HCT116 (cell line): ENCODE measurements around the gene PAQR3. TPM values are rescaled to one million over a fixed set of nuclear protein-coding genes. Genes with fewer than 3 reads are reported as not detected.

Experiments
- ATAC-seq: fragments of 200-7000 bp; cut with Tn5 transposase; 2 replicates; pipeline ENCODE4 v1.9.1; 2020; ENCODE audit warnings: mild to moderate bottlenecking, moderate library complexity
- BruUV-seq: library from RNA; stranded (reverse); fragments of 400-500 nt; replicated peaks from 2 replicates; lab custom pipeline; 2021; lab: Mats Ljungman, UMichigan
- CTCF ChIA-PET: fragments of 300-600 bp; sonication (Branson Sonifier 250); formaldehyde crosslinking; loops from one replicate; lab custom pipeline; 2021; ENCODE audit warnings: antibody characterized with exemption; lab: Charles Lee
- POLR2A ChIA-PET: fragments of 300-600, 350-600 bp; sonication (Branson Sonifier 250); formaldehyde crosslinking; loops from one replicate; lab custom pipeline; 2021; ENCODE audit warnings: antibody characterized with exemption; lab: Charles Lee
- RAD21 ChIA-PET, 2 experiments: fragments of 300-600 bp; sonication (Branson Sonifier 250); formaldehyde crosslinking; loops; one replicate each; lab custom pipeline; 2023; ENCODE audit warnings: low total read pairs in 2 of 2; ENCODE audit not compliant: uncharacterized antibody in 2 of 2, unreplicated experiment in 2 of 2, low non-redundant PET in 1 of 2; lab: Charles Lee
- DNase-seq: peaks from one replicate; pipeline ENCODE4 v3.0.0-alpha.2; 2010; ENCODE audit warnings: low read depth, low spot score
- H2AFZ ChIP-seq: fragments of 200-600 bp; shearing (Covaris generic), sonication (generic); 2 replicates; pipeline ENCODE4 v1.6.1; 2017; ENCODE audit warnings: low read depth, mixed run types, mixed read lengths, antibody characterized with exemption, low read length; ENCODE audit not compliant: poor library complexity, severe bottlenecking
- H3K27ac ChIP-seq: 2 replicates; pipeline ENCODE4 v1.5.1; 2012; ENCODE audit warnings: low read depth, low read length
- H3K27me3 ChIP-seq: fragments of 200-600 bp; sonication (generic); 2 replicates; pipeline ENCODE4 v1.6.1; 2016; ENCODE audit warnings: mixed run types, low read length, mixed read lengths; ENCODE audit not compliant: insufficient read depth
- H3K36me3 ChIP-seq, 2 experiments: fragments of 200-500 bp in 1 of 2; fragments of 200-600 bp in 1 of 2; sonication (Bioruptor generic) in 1 of 2; sonication (generic) in 1 of 2; 2 replicates each; pipeline versions ENCODE4 v1.5.1 to v1.6.1; 2014 to 2016; ENCODE audit warnings: low read length in 2 of 2, inconsistent platforms in 1 of 2, mixed read lengths in 1 of 2, mixed run types in 1 of 2; ENCODE audit not compliant: insufficient read depth in 2 of 2, control insufficient read depth in 1 of 2
- H3K4me1 ChIP-seq, 2 experiments: fragments of 200-600 bp in 1 of 2; sonication (generic) in 1 of 2; 2 replicates each; pipeline versions ENCODE4 v1.5.1 to v1.6.1; 2012 to 2017; ENCODE audit warnings: low read length in 2 of 2, inconsistent platforms in 1 of 2, mild to moderate bottlenecking in 1 of 2, mixed read lengths in 1 of 2, mixed run types in 1 of 2, moderate library complexity in 1 of 2; ENCODE audit not compliant: insufficient read depth in 2 of 2, control insufficient read depth in 1 of 2
- H3K4me2 ChIP-seq: fragments of 200-600 bp; sonication (generic); 2 replicates; pipeline ENCODE4 v1.6.1; 2017; ENCODE audit warnings: mixed run types, low read length, mixed read lengths
- H3K4me3 ChIP-seq, 2 experiments: fragments of 200-600 bp in 1 of 2; sonication (generic) in 1 of 2; replicated peaks in 1 of 2; 2 replicates each; pipeline ENCODE4 v1.5.1; 2011 to 2016; ENCODE audit warnings: low read length in 2 of 2, control low read depth in 1 of 2, low read depth in 1 of 2, mild to moderate bottlenecking in 1 of 2, mixed read lengths in 1 of 2, mixed run types in 1 of 2
- H3K79me2 ChIP-seq: fragments of 200-600 bp; sonication (generic); 2 replicates; pipeline ENCODE4 v1.6.1; 2017; ENCODE audit warnings: mild to moderate bottlenecking, mixed run types, low read length, moderate library complexity, mixed read lengths; ENCODE audit not compliant: insufficient read depth
- H3K9ac ChIP-seq: fragments of 200-600 bp; sonication (generic); 2 replicates; pipeline ENCODE4 v1.6.1; 2016; ENCODE audit warnings: low read length, mixed read lengths
- H3K9me2 ChIP-seq: fragments of 200-600 bp; sonication (generic), shearing (Covaris generic); 2 replicates; pipeline ENCODE4 v1.6.1; 2017; ENCODE audit warnings: mixed run types, mild to moderate bottlenecking, moderate library complexity; ENCODE audit not compliant: insufficient read depth
- H3K9me3 ChIP-seq, 2 experiments: fragments of 200-500 bp in 1 of 2; fragments of 200-600 bp in 1 of 2; sonication (Bioruptor generic) in 1 of 2; sonication (generic) in 1 of 2; 2 replicates each; pipeline ENCODE4 v1.6.1; 2014 to 2017; ENCODE audit warnings: low read length in 2 of 2, mixed read lengths in 2 of 2, inconsistent platforms in 1 of 2, low read depth in 1 of 2, mild to moderate bottlenecking in 1 of 2, mixed run types in 1 of 2, moderate library complexity in 1 of 2; ENCODE audit not compliant: control insufficient read depth in 1 of 2, insufficient read depth in 1 of 2
- H4K20me1 ChIP-seq: fragments of 200-600 bp; sonication (generic), shearing (Covaris generic); 2 replicates; pipeline ENCODE4 v1.6.1; 2017; ENCODE audit warnings: mixed run types, mild to moderate bottlenecking, moderate library complexity; ENCODE audit not compliant: insufficient read depth
- ATF3 ChIP-seq: IDR thresholded peaks from 2 replicates; pipeline ENCODE4 v1.6.1; 2012
- CBX3 ChIP-seq: IDR thresholded peaks from 2 replicates; pipeline ENCODE4 v1.6.1; 2012; ENCODE audit warnings: low read depth
- CEBPB ChIP-seq: IDR thresholded peaks from 2 replicates; pipeline ENCODE4 v1.6.1; 2012; ENCODE audit warnings: low read depth
- ELF1 ChIP-seq: IDR thresholded peaks from 2 replicates; pipeline ENCODE4 v1.6.1; 2012; ENCODE audit warnings: low read depth, borderline replicate concordance
- EZH2 ChIP-seq: fragments of 200-600 bp; sonication (generic); IDR thresholded peaks from 2 replicates; pipeline ENCODE4 v1.6.1; 2017; ENCODE audit warnings: antibody characterized with exemption, mixed run types
- EZH2phosphoT487 ChIP-seq: fragments of 200-600 bp; IDR thresholded peaks from 2 replicates; pipeline ENCODE4 v1.6.1; 2018; ENCODE audit warnings: antibody characterized with exemption, borderline replicate concordance
- JUND ChIP-seq: IDR thresholded peaks from 2 replicates; pipeline ENCODE4 v1.6.1; 2012
- MAX ChIP-seq: IDR thresholded peaks from 2 replicates; pipeline ENCODE4 v1.6.1; 2012
- SIN3A ChIP-seq: IDR thresholded peaks from 2 replicates; pipeline ENCODE4 v1.6.1; 2012; ENCODE audit warnings: low read depth
- SP1 ChIP-seq: IDR thresholded peaks from 2 replicates; pipeline ENCODE4 v1.6.1; 2012; ENCODE audit warnings: low read depth
- SRF ChIP-seq: IDR thresholded peaks from 2 replicates; pipeline ENCODE4 v1.6.1; 2012; ENCODE audit warnings: low read depth
- YY1 ChIP-seq: IDR thresholded peaks from 2 replicates; pipeline ENCODE4 v1.6.1; 2011; ENCODE audit warnings: low read length, low read depth, moderate library complexity, mild to moderate bottlenecking; ENCODE audit not compliant: insufficient replicate concordance; ENCODE audit errors: extremely low read depth
- ZNF274 ChIP-seq: fragments of 200-500 bp; sonication (Bioruptor generic); IDR thresholded peaks from 2 replicates; pipeline ENCODE4 v1.6.1; 2014; ENCODE audit warnings: mild to moderate bottlenecking, low read depth, low read length, inconsistent platforms
- intact Hi-C: fragments of 100-400 bp; cut with micrococcal nuclease; formaldehyde crosslinking; loops from 2 replicates; pipeline ENCODE4 v1.10.0; 2022
- total RNA-seq: library from RNA; stranded (reverse); gene quantifications from one replicate; pipeline ENCODE4 v1.2.1, GENCODE V29; 2021; ENCODE audit not compliant: unreplicated experiment
- TF ChIP-seq, protein P1 (sequence below): IDR thresholded peaks from 2 replicates; pipeline ENCODE4 v1.6.1; 2012; ENCODE audit warnings: low read depth
- TF ChIP-seq, protein P2 (sequence below), 3 experiments: fragments of 200-600 bp in 1 of 3; sonication (generic) in 1 of 3; IDR thresholded peaks in 2 of 3; conservative IDR thresholded peaks in 1 of 3; 2 replicates each; pipeline ENCODE4 v1.5.1; 2012 to 2017; ENCODE audit warnings: low read depth in 2 of 3, low read length in 2 of 3, antibody characterized with exemption in 1 of 3, borderline replicate concordance in 1 of 3, control low read depth in 1 of 3, mild to moderate bottlenecking in 1 of 3, mixed read lengths in 1 of 3, mixed run types in 1 of 3, moderate library complexity in 1 of 3; ENCODE audit not compliant: insufficient read depth in 1 of 3

Gene PAQR3
- total RNA-seq, 1 experiment from 2014 or later, result 32.3 TPM

DNA sequence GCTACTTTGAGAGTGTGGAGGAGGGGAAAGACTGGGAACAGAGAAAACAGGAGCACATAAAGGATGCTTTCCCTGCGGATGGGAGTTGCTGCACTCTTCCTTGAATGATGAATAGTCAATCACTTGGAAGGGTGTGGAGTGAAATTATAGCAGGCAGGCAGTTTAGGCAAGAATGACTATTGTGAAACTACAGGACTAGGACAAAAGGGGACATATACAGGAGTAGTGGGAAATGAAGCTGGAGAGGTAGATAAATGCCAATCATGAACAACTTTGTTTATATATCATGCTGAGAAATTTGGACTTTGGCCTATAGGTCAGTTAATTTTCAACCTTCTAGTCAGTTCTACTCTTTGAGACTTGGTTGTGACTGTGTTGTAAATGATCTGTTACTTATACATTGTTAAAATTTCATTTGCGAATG, 76.9 kb downstream of the PAQR3 start:
- ATAC-seq, result no peak

More for the DNA sequence above, 76.9 kb downstream of the PAQR3 start:
- TF ChIP-seq JUND, result no peak
- TF ChIP-seq EZH2phosphoT487, result no peak
- no peak for TF ChIP-seq ELF1
- TF ChIP-seq CBX3, result no peak
- no peak for TF ChIP-seq EZH2
- TF ChIP-seq ATF3, result no peak
- no peak for TF ChIP-seq SIN3A
- no peak for TF ChIP-seq ZNF274
- no peak for TF ChIP-seq MAX
- no peak for TF ChIP-seq SRF
- TF ChIP-seq, protein P1, sequence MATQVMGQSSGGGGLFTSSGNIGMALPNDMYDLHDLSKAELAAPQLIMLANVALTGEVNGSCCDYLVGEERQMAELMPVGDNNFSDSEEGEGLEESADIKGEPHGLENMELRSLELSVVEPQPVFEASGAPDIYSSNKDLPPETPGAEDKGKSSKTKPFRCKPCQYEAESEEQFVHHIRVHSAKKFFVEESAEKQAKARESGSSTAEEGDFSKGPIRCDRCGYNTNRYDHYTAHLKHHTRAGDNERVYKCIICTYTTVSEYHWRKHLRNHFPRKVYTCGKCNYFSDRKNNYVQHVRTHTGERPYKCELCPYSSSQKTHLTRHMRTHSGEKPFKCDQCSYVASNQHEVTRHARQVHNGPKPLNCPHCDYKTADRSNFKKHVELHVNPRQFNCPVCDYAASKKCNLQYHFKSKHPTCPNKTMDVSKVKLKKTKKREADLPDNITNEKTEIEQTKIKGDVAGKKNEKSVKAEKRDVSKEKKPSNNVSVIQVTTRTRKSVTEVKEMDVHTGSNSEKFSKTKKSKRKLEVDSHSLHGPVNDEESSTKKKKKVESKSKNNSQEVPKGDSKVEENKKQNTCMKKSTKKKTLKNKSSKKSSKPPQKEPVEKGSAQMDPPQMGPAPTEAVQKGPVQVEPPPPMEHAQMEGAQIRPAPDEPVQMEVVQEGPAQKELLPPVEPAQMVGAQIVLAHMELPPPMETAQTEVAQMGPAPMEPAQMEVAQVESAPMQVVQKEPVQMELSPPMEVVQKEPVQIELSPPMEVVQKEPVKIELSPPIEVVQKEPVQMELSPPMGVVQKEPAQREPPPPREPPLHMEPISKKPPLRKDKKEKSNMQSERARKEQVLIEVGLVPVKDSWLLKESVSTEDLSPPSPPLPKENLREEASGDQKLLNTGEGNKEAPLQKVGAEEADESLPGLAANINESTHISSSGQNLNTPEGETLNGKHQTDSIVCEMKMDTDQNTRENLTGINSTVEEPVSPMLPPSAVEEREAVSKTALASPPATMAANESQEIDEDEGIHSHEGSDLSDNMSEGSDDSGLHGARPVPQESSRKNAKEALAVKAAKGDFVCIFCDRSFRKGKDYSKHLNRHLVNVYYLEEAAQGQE, result no peak
- TF ChIP-seq, protein P2, sequence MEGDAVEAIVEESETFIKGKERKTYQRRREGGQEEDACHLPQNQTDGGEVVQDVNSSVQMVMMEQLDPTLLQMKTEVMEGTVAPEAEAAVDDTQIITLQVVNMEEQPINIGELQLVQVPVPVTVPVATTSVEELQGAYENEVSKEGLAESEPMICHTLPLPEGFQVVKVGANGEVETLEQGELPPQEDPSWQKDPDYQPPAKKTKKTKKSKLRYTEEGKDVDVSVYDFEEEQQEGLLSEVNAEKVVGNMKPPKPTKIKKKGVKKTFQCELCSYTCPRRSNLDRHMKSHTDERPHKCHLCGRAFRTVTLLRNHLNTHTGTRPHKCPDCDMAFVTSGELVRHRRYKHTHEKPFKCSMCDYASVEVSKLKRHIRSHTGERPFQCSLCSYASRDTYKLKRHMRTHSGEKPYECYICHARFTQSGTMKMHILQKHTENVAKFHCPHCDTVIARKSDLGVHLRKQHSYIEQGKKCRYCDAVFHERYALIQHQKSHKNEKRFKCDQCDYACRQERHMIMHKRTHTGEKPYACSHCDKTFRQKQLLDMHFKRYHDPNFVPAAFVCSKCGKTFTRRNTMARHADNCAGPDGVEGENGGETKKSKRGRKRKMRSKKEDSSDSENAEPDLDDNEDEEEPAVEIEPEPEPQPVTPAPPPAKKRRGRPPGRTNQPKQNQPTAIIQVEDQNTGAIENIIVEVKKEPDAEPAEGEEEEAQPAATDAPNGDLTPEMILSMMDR (IDR thresholded peaks at IDR 0.05 in 2 of 3, conservative IDR thresholded peaks at IDR 0.05 in 1 of 3; ENCODE audit: borderline replicate concordance in 1 of 3, insufficient read depth in 1 of 3, low read depth in 2 of 3, low read length in 2 of 3), result no peak
- TF ChIP-seq SP1, result no peak
- no peak for TF ChIP-seq CEBPB
- TF ChIP-seq YY1, result no peak
- intact Hi-C loops, result loop anchor here (5.0 to 10.0 kb wide), 3 partner anchors 218 to 905 kb away; no protein-coding TSS in a partner anchor
- no peaks in the 10 kb centered on the region for H4K20me1 ChIP-seq
- H3K9me3 ChIP-seq, result no peaks in the 10 kb centered on the region
- no peaks in the 10 kb centered on the region for H3K36me3 ChIP-seq
- no peaks in the 10 kb centered on the region for H3K79me2 ChIP-seq
- H3K4me1 ChIP-seq, result no peaks in the 10 kb centered on the region
- H3K27me3 ChIP-seq, result no peaks in the 10 kb centered on the region
- H3K27ac ChIP-seq, result no peak overlapping the region
- H2AFZ ChIP-seq, result no peak overlapping the region
- ChIA-PET CTCF (interaction anchor here (1.1 to 1.2 kb wide), 2 partner anchors 11 to 803 kb away, joined by 4 read pairs; no protein-coding TSS in a partner anchor), RAD21 (no interaction called here), POLR2A (no interaction called here)
- H3K9me2 ChIP-seq, result no peaks in the 10 kb centered on the region
- DNase-seq, result no peak
- H3K4me3 ChIP-seq, result no peak overlapping the region
- H3K9ac ChIP-seq, result no peak overlapping the region
- no peak overlapping the region for H3K4me2 ChIP-seq
- BruUV-seq, result no TSS peak
